Epithelial cell of proximal tubule (primary cell): Measurements from ENCODE around the gene MRPL14. TPM values are rescaled to one million over a fixed set of nuclear protein-coding genes. Genes with fewer than 3 reads are reported as not detected.

Source experiments
- DNase-seq: peaks from one replicate; pipeline ENCODE4 v3.0.0-alpha.2; 2011; ENCODE audit warnings: low read depth
- H3K4me3 ChIP-seq: 2 replicates; pipeline ENCODE4 v1.5.1; 2011; ENCODE audit warnings: low read depth, mild to moderate bottlenecking, low read length
- total RNA-seq: library from RNA; depleted of rRNA; stranded (reverse); fragments of >200 nt; gene quantifications from 2 replicates; pipeline ENCODE4 v1.2.3, GENCODE V29; 2015
- TF ChIP-seq, protein P1 (sequence below): conservative IDR thresholded peaks from 2 replicates; pipeline ENCODE4 v1.5.1; 2012; ENCODE audit warnings: low read depth, mild to moderate bottlenecking, low read length

The MRPL14 gene
- total RNA-seq, 1 donor from 2014 or later: 95.5 TPM

DNA sequence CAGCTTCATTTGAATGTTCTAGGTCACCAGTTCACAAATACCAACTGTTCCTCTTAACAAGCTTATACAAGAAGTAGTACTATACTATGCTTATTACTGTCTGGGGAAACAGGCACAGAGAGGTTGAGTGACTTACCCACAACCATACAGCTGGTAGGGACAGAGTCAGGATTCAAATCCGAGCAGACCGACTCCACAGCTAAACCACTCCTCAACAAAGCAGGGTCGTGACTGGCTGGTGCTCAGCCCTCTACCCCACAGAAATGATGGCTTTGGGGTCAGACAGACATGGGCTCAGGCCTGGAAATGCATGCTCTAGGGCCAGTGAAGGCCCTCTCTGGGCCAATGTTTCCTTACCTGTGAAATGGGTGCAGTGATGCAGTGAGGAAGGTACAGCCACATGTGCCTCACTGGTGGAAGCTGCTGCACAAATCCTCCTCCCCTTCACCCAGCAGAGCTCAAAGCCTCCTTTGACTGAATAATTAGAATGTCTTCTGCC lies 63.6 kb downstream of the MRPL14 start:
- TF ChIP-seq, protein P1, sequence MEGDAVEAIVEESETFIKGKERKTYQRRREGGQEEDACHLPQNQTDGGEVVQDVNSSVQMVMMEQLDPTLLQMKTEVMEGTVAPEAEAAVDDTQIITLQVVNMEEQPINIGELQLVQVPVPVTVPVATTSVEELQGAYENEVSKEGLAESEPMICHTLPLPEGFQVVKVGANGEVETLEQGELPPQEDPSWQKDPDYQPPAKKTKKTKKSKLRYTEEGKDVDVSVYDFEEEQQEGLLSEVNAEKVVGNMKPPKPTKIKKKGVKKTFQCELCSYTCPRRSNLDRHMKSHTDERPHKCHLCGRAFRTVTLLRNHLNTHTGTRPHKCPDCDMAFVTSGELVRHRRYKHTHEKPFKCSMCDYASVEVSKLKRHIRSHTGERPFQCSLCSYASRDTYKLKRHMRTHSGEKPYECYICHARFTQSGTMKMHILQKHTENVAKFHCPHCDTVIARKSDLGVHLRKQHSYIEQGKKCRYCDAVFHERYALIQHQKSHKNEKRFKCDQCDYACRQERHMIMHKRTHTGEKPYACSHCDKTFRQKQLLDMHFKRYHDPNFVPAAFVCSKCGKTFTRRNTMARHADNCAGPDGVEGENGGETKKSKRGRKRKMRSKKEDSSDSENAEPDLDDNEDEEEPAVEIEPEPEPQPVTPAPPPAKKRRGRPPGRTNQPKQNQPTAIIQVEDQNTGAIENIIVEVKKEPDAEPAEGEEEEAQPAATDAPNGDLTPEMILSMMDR: no peak
- DNase-seq: no peak
- H3K4me3 ChIP-seq: no peak overlapping the region

Other genes with a start within 250 kb of the MRPL14 start
- 35.2 and 47.9 TPM in 2 replicates for gene TMEM63B, start 102 bp upstream of the MRPL14 start, total RNA-seq
- gene CAPN11, start 31.4 kb upstream of the MRPL14 start, total RNA-seq: not detected in 2 replicates
- not detected in 2 replicates for gene MYMX, start 89.5 kb upstream of the MRPL14 start, total RNA-seq
- gene SLC29A1, start 96.1 kb upstream of the MRPL14 start, total RNA-seq: 47.6 and 78.6 TPM in 2 replicates
- gene HSP90AB1, start 119.6 kb upstream of the MRPL14 start, total RNA-seq: 1,541 and 1,680 TPM in 2 replicates
- 70.9 and 76.8 TPM in 2 replicates for gene SLC35B2, start 130.1 kb upstream of the MRPL14 start, total RNA-seq
- 61.6 and 131 TPM in 2 replicates for gene NFKBIE, start 138.1 kb upstream of the MRPL14 start, total RNA-seq
- 0.07 TPM in 1 of 2 replicates, not detected in the other for gene TMEM151B, start 143.0 kb upstream of the MRPL14 start, total RNA-seq
- gene AARS2, start 185.9 kb upstream of the MRPL14 start, total RNA-seq: 10.4 and 17.6 TPM in 2 replicates
- not detected in 2 replicates for gene SPATS1, start 215.2 kb upstream of the MRPL14 start, total RNA-seq